Measurements from ENCODE around the gene GIMAP6.
"Not testable (repeated sequence)": the region's sequence is repeated elsewhere in the genome, so short reads cannot be mapped to it uniquely, and the experiment has no call there.

GIMAP6 gene

DNA sequence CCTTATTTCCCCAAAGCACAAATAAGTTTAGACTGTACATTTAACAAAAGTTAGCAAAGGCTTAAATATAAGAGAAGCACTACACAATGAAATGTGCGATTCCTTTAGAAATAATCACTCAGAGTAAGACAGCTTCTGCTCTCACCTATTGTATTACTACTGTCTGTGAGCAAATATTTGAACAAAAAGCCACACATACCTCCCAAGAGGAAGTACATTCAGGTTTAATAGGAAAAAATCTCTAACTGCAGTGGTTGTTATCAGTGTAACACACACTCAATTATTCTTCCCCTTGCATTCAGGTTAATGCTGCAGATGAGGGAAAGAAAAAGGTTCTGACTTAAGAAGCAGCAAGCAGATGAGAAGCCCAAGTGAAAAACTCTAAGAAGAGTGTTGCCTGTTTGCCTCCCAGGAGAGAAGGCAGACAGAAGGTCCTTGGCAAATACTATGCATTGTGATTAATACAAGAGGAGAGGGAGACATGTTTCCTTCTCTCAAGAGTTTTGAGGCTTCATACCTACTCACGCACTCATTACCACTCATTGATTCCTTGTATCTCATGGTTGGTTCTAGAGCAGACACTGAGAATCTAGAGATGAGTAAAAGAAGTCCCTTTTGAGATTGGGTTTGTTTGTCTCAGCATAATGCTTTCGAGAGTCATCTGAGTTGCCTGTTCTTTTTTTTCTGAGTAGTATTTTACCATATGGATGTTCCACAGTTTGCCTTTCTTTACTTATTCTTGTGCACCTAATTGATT, 51.4 kb downstream of the GIMAP6 start:
- no peak for DNase-seq

GRCh38 chr7:150579979-150580637, 52.1 kb downstream of the GIMAP6 start:
- not testable (repeated sequence) for DNase-seq

All from stimulated activated naive CD4-positive, alpha-beta T cell treated with Interleukin-2 at 50 U/mL for 16 hours (primary cell).